ENCODE data around the gene TPP2.

The TPP2 gene

DNA sequence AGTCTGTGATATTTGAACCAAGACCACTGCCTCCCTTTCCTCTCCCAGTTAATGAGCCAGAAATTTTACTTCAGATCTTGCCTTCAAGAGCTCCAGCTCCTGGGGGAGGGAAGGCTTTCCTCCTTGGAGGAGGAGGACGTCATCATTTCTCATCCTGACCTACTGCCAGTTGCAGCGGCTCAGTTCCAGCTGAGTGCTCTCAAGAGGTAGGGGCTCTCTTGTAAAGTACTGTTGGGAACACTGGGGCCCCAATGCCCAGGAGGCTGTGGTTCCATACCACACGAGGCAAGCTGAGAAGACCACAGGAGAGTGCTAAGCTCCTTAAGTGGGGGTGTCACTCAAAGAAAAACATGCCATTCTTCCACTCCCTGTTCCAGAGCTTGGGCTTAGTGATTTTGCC is 61.9 kb downstream of the TPP2 start:
- DNase-seq: no peak

- no peak for DNase-seq
These were observed 62.5 kb downstream of the TPP2 start for GRCh38 chr13:102659168-102659713.

DNA sequence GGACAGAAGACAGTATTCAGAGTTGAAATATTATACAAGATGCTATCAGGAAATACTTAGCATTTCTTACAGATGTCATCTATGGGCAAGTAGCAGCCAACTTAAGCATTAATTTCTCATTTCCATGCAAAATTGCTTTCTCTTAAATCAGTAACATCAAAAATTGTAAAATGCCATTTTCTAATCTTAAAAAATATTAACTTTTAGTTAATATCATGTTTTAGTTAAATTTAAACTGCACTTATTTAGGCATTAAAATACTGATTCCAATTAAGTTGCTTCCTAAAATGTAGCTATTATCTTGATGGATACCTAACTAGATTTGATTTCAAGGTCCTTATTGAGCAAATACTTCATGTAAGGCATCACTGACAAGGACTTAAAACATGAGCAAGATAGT is 70.2 kb downstream of the TPP2 start:
- DNase-seq: no peak

- DNase-seq: no peak
These were observed 71.1 kb downstream of the TPP2 start for GRCh38 chr13:102667911-102668310.

GRCh38 chr13:102670130-102670529 is 73.3 kb downstream of the TPP2 start:
- no peak for DNase-seq

- no peak for DNase-seq
These were observed 78.3 kb downstream of the TPP2 start for GRCh38 chr13:102675115-102675514.

- DNase-seq: no peak
These were observed 80.3 kb downstream of the TPP2 start for GRCh38 chr13:102677122-102677521.

- no peak for DNase-seq
These were observed 81.7 kb downstream of the TPP2 start for GRCh38 chr13:102678339-102679107.

DNA sequence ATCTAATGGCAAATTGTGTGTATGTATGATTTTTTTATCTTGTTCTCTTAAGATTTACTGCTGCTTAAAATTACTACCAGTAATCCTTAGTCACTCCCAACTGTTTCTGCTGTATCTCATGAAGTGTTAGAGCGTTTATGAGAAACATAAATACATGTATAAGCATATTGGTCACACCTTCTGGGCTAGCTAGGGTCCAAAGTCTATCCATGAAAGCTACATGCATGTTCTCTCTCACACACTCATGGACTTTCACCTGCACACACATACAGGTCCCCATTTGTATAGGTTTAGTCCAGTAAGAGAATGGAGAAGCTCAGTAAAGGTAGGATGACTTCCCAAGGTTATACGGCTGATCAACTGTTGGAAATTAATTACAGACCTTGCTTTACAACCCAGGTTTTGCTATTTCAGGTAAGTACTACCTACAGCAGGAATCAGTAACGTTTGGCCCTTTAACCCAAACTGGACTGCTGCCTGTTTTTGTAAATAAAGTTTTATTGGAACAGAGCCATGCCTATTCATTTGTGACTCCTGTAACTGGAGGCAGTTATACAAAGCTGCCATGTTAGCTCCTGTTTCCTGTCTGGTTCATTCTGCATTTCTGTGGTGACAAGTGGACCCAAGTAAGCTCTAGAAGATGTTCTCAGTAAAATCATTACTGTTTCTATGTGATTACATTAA is 82.8 kb downstream of the TPP2 start:
- DNase-seq: no peak

DNA sequence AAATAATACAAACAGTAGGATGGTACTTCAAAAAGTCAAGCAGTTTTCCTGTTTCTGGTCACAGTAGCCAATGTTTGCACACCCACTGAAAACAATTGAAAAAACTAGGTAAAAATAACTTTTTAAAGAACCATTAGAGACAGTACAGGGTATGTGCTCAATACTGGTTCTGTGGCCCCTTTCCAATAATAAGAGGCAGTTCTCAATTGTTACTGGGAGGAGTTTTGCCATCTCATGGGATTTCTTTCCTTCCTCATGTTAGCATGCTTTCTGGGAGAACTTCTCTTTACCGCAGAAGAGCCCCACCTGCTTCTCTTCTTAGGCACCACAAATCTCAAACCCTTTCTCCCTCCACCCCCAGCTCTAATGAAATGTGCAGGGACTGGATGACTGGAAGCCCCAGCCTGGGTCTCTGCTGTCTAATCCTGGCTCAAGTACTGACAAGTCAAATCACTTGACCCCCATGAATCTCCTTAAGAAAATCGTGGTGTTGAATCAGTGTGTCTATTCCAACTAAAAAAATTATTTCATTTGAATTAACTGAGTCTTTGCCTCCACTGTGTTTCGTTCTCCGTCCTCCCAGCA is 83.4 kb downstream of the TPP2 start:
- no peak for DNase-seq

GRCh38 chr13:102680842-102681740 is 84.3 kb downstream of the TPP2 start:
- no peak for DNase-seq

- no peak for DNase-seq
These were observed 85.4 kb downstream of the TPP2 start for GRCh38 chr13:102682211-102682610.

- no peak for DNase-seq
These were observed 85.9 kb downstream of the TPP2 start for GRCh38 chr13:102682727-102683126.

- DNase-seq: no peak
These were observed 86.9 kb downstream of the TPP2 start for GRCh38 chr13:102683637-102684036.

DNA sequence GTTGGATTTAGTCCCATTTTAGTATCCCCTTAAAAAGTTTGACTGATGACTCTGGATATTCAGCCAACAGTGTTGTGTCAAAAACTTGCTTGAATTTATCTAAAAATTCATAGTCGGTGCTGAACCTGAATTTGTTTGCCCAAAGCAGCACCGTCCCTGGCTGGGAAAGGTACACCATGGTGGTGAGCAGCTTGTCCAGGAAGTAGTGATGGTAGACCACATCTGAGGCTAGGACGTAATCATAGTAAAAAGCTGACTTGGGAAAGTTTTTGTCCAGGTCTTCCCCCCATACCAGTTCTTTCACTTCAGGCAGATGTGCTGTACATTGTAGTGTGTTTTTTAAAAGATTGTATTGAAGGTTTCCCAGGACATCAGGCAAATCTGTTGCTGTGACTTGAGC is 89.2 kb downstream of the TPP2 start:
- no peak for DNase-seq

DNA sequence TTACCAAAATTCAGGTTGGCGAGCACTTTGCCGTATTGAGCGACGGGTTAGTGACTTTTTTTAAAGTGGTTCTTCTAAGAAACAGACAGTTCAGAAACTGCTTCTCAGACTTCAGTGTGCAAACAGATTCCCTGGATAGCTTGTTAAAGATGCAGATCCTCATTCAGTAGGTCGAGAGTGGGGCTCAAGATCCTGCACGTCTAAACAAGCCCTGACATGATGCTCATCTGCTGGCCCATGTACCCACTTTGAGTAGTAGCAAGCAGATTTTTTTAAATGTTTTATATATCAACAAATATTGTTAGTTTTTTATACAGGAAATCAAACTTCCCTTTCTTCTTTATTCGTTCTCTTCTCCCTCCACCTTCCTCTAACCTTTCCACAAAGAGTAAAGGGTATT is 90.7 kb downstream of the TPP2 start:
- no peak for DNase-seq

- DNase-seq: no peak
These were observed 91.7 kb downstream of the TPP2 start for GRCh38 chr13:102688306-102688973.

DNA sequence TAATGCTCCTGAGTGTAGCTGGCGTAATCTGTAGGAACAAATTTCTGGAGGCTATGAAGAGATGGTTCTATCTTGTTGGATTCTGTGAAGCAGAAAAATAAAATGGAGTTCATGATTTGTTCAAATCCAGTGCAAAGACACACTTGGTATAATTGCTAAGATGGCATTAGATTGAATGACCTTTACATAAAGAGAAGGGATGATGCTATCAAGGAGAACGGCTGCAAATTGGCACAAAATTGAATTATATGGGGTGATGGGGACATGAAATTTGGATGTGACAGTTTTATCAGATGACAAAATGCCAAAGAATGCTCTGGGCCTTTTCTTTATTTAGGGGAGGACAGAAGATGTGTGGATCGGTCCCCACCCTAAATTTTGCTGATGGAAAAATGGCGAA is 94.1 kb downstream of the TPP2 start:
- DNase-seq: no peak

- DNase-seq: no peak
These were observed 95.7 kb downstream of the TPP2 start for GRCh38 chr13:102692491-102692826.

DNA sequence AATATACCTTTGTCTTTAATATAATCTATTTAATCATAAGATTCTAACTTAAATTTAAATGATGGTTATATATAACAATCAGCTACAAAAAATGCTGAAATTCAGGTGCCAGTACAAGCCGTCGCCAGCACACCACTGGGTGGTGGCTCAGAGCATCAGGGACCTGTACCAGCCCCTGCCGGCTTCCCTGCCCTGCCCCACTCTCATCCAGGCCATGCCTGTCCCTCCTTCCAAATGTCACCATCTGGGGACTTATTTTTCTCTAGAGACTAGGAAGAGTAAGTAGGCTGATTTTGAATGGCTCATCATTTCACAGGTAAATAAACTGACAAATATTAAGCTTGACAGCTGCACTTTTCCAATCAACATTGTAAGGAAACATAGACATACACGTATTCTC is 96.5 kb downstream of the TPP2 start:
- no peak for DNase-seq

GRCh38 chr13:102693776-102694175 is 97.0 kb downstream of the TPP2 start:
- no peak for DNase-seq

DNA sequence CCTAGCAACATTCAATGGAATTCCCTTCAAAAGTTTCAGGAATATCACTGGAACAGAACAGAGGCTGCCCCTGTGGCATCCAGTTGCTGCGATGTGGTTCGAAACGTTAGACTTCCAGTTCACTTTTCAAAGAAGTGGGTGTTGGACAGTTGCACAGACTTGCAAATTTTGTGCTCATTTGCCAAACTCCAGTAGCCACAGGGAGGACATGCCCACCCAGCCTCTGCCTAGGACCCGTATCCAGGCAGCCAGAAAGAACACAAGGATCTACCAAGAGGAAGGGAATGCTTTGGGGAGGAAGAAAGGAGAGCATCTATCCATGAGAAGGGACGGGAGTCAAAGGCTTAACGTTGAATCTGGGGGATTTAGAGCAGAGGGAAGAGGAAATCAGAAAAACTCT is 98.2 kb downstream of the TPP2 start, which contains the start of gene METTL21C:
METTL21C (minus strand) TSS at position 108 of the 400 bp plus-strand sequence. CDS start 546 bp downstream, outside the sequence.
- DNase-seq: no peak
